IPS-18a (cell line): ENCODE results near the gene WNT9A.

ENCODE experiments used
- H3K27ac ChIP-seq: one replicate; pipeline ENCODE4 v1.5.1; 2013; ENCODE audit warnings: low read length
- H3K27me3 ChIP-seq: one replicate; pipeline ENCODE4 v1.6.1; 2013; ENCODE audit warnings: mild to moderate bottlenecking, low read length; ENCODE audit not compliant: control insufficient read depth, insufficient read depth
- H3K36me3 ChIP-seq: one replicate; pipeline ENCODE4 v1.6.1; 2013; ENCODE audit warnings: low read depth, low read length; ENCODE audit not compliant: control insufficient read depth
- H3K4me1 ChIP-seq: one replicate; pipeline ENCODE4 v1.6.1; 2013; ENCODE audit warnings: low read depth, low read length; ENCODE audit not compliant: control insufficient read depth
- H3K4me3 ChIP-seq: one replicate; pipeline ENCODE4 v1.5.1; 2013; ENCODE audit warnings: low read length
- H3K9ac ChIP-seq: one replicate; pipeline ENCODE4 v1.6.1; 2013; ENCODE audit warnings: mild to moderate bottlenecking, low read length, moderate library complexity
- H3K9me3 ChIP-seq: one replicate; pipeline ENCODE4 v1.6.1; 2013; ENCODE audit warnings: low read depth, low read length; ENCODE audit not compliant: control insufficient read depth

WNT9A gene

GRCh38 chr1:227909188-227909587 lies 38.5 kb downstream of the WNT9A start:
- Histone ChIP-seq H3K4me3 (no peak overlapping the region), H3K36me3 (no peaks in the 10 kb centered on the region), H3K27me3 (no peaks in the 10 kb centered on the region), H3K4me1 (peaks cover 15% of the 10 kb centered on the region), H3K9ac (no peak overlapping the region), H3K27ac (no peak overlapping the region), H3K9me3 (no peaks in the 10 kb centered on the region)

- Histone ChIP-seq H3K27me3 (no peaks in the 10 kb centered on the region), H3K4me3 (no peak overlapping the region), H3K4me1 (peaks cover 9% of the 10 kb centered on the region), H3K9me3 (no peaks in the 10 kb centered on the region), H3K9ac (no peak overlapping the region), H3K27ac (no peak overlapping the region), H3K36me3 (no peaks in the 10 kb centered on the region)
Measured at GRCh38 chr1:227908359-227908758, 39.4 kb downstream of the WNT9A start.

- H3K9ac ChIP-seq: no peak overlapping the region
- no peaks in the 10 kb centered on the region for H3K9me3 ChIP-seq
- H3K4me3 ChIP-seq: no peak overlapping the region
- H3K36me3 ChIP-seq: no peaks in the 10 kb centered on the region
- H3K27ac ChIP-seq: no peak overlapping the region
- peaks cover 1% of the 10 kb centered on the region for H3K4me1 ChIP-seq
- H3K27me3 ChIP-seq: no peaks in the 10 kb centered on the region
Measured at GRCh38 chr1:227907439-227908015, 40.2 kb downstream of the WNT9A start.

- no peak overlapping the region for H3K27ac ChIP-seq
- H3K4me1 ChIP-seq: no peaks in the 10 kb centered on the region
- no peak overlapping the region for H3K4me3 ChIP-seq
- no peaks in the 10 kb centered on the region for H3K27me3 ChIP-seq
- H3K36me3 ChIP-seq: no peaks in the 10 kb centered on the region
- no peaks in the 10 kb centered on the region for H3K9me3 ChIP-seq
- no peak overlapping the region for H3K9ac ChIP-seq
Measured at GRCh38 chr1:227906550-227907071, 41.1 kb downstream of the WNT9A start.

GRCh38 chr1:227905573-227906487 lies 41.9 kb downstream of the WNT9A start:
- Histone ChIP-seq H3K36me3 (no peaks in the 10 kb centered on the region), H3K27ac (no peak overlapping the region), H3K27me3 (no peaks in the 10 kb centered on the region), H3K4me3 (no peak overlapping the region), H3K4me1 (no peaks in the 10 kb centered on the region), H3K9me3 (no peaks in the 10 kb centered on the region), H3K9ac (no peak overlapping the region)

DNA sequence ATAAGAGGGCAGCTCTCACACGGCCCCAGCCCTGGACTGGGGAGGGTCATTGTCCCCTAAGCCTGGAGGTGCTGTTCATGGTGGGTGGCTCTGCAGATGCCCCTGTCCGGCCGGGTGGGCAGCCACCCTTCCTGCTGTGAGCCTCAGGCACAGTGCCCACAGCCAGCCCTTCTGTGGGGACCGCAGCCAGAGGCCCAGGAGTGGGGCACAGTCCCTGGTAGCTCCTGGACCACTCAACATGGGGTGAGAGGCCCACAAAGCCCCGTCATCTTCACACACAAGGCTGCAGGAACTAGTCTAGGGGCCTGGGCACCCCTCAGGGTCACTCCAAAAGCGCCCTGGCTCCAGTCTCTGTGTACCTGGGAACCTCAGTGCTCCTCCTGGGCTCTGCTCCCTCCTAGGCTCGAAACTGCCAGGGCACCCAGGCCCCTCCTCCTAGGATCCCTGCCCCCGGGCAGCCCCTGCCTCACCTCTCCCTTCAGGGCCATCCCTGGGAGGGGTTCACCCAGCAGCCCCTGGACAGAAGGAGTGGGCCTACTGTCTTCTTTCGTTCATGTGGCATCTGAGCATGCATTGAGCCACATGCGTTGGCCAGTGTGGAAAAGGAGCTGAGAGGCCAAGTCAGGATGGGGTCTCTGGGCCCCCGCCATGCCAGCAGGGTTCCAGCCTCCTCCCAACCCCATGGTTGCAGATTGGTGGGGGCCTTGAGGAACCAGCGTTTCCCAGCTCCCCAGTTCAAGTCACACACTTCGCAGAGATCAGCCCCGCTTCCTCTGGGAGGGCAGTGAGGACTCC lies 43.0 kb downstream of the WNT9A start:
- Histone ChIP-seq H3K27me3 (no peaks in the 10 kb centered on the region), H3K9ac (no peak overlapping the region), H3K4me3 (no peak overlapping the region), H3K9me3 (no peaks in the 10 kb centered on the region), H3K4me1 (no peaks in the 10 kb centered on the region), H3K27ac (no peak overlapping the region), H3K36me3 (no peaks in the 10 kb centered on the region)

GRCh38 chr1:227903614-227904501 lies 43.9 kb downstream of the WNT9A start:
- no peak overlapping the region for H3K9ac ChIP-seq
- no peaks in the 10 kb centered on the region for H3K9me3 ChIP-seq
- no peaks in the 10 kb centered on the region for H3K27me3 ChIP-seq
- H3K4me3 ChIP-seq: no peak overlapping the region
- H3K4me1 ChIP-seq: no peaks in the 10 kb centered on the region
- no peak overlapping the region for H3K27ac ChIP-seq
- no peaks in the 10 kb centered on the region for H3K36me3 ChIP-seq

GRCh38 chr1:227903061-227903521 lies 44.6 kb downstream of the WNT9A start:
- H3K27me3 ChIP-seq: no peaks in the 10 kb centered on the region
- H3K36me3 ChIP-seq: no peaks in the 10 kb centered on the region
- H3K9me3 ChIP-seq: no peaks in the 10 kb centered on the region
- H3K4me3 ChIP-seq: no peak overlapping the region
- H3K27ac ChIP-seq: no peak overlapping the region
- H3K4me1 ChIP-seq: no peaks in the 10 kb centered on the region
- no peak overlapping the region for H3K9ac ChIP-seq

- Histone ChIP-seq H3K9me3 (no peaks in the 10 kb centered on the region), H3K27ac (no peak overlapping the region), H3K9ac (no peak overlapping the region), H3K4me1 (no peaks in the 10 kb centered on the region), H3K36me3 (no peaks in the 10 kb centered on the region), H3K4me3 (no peak overlapping the region), H3K27me3 (no peaks in the 10 kb centered on the region)
Measured at GRCh38 chr1:227902641-227902990, 45.1 kb downstream of the WNT9A start.

DNA sequence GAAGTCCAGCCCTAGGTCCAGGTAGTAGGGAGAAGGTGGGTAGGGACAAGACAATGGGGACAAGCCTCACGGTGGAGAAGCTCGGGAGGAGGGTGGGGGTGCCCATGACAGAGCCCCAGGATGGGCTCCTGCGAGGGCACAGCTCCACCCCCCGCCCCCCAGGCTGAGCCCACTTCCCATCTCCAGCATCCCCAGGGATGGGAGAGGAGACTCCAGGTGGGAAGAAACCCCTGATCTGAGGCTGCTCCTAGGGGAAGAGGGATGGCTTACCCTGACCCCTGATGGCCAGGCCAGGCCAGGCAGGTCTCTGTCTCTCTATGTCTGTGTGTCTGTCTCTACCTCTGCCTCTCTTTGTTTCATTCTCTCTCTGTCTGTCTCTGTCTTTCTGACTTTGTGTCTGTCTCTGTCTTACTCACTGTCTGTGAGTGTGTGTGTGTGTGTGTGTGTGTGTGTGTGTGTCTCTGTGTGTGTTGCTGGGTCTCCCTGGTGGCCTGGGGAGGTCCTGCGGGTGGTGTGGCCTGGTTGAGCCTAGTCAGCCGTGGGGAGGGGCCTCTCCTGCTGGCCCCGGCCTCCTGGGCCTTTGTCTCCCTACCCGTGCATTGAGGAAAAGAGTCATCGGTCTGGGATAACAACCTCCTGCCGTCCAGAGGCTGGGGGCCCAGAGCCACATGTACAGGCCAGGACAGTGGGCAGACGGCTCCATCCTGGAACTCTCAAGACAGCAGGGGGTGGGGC lies 45.7 kb downstream of the WNT9A start:
- H3K9me3 ChIP-seq: no peaks in the 10 kb centered on the region
- no peak overlapping the region for H3K9ac ChIP-seq
- H3K4me1 ChIP-seq: no peaks in the 10 kb centered on the region
- H3K36me3 ChIP-seq: no peaks in the 10 kb centered on the region
- no peaks in the 10 kb centered on the region for H3K27me3 ChIP-seq
- H3K4me3 ChIP-seq: no peak overlapping the region
- H3K27ac ChIP-seq: no peak overlapping the region
